HG03354 (cell line): ENCODE data around the gene ANKFN1.

ENCODE experiments used
- ATAC-seq: cut with Tn5 transposase; IDR thresholded peaks from one replicate; pipeline ENCODE4 v1.9.1; 2021; ENCODE audit warnings: mild to moderate bottlenecking; ENCODE audit not compliant: unreplicated experiment, poor library complexity, severe bottlenecking

ANKFN1 gene

DNA sequence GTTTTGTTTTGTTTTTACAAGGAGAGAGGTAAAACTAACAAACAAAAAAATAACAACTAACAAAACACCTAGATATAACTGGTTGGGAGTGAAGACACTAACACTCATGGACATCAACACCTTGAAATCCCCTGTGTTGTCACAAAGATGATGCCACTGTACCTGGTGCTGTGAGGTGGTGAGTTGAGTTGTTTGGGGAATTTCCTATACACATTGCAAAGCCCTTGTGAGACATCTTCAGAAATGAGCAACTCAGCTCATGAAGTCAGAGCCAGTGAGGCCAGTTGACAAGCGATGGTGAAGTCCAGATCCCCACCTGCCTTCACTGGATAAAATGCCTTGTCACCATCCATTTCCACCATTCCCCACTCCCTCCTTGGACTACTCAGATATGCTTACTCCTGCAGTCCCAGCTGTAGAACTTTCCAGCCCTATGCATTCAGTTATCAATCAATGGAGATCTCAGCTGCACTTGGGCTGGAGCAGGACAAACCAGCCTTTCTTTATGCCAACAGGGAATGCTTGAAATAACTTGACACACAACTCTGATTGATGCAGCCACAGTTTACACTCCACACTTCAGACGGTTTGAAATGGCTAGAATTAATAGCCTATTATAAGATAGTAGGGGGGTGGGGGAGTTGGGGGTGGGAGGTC, 22.2 kb downstream of the ANKFN1 start:
- ATAC-seq, result no peak

GRCh38 chr17:56176091-56176490, 22.8 kb downstream of the ANKFN1 start:
- no peak for ATAC-seq

DNA sequence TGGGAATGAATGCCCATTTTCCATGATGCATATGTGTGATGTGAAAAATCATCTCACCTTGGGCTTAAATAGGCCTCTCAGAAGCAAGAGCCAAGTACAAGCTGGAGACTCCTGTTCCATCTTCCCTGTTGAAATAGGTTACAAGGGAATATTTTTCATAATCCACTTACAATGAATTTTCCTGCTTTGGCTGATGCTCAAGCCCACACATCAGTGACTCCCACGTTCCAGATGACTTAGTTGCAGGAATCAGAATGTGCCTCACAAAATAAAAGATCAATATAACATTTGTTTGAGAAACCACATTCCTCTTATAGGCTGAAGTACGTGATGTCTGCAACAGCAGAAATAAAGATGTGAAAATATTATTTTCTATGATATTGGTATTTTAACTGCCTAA, 24.1 kb downstream of the ANKFN1 start:
- ATAC-seq, result no peak

DNA sequence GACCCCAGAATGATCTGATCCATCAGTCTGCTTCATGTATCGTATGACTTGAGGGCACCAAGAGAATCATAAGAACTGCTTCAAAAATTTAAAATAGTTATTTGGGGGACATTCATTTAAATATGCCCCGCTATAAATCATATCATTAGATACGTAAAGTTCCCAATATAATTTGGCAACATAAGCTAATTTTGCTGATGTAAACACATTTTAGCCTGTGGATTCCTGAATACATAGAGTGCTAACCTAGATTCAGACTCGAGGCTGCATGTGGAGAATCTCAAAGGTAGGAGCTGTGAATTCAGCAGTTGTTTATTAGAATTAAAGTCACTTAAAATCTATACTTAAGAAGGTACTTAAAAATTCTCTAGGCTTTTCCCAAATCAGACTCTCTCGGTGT, 24.9 kb downstream of the ANKFN1 start:
- no peak for ATAC-seq

GRCh38 chr17:56182081-56182480, 28.8 kb downstream of the ANKFN1 start:
- no peak for ATAC-seq

DNA sequence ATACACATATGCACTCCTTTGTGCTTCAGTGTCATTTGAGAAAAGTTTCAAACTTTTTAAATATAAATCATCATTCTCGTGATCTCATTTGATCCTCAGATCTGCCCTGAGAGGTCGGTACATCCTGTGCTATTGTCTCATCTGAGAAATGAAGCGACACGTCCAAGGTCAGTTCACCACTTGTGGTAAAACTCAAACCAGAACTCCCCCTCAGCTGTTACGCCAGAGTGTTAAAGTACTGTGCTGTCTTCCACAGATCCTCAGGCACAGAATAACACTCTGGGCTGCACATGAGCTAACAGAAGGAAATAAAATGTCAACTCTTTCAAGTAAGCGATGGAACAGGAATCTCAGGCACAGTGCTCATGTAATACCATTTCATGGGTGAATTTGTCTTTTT, 31.4 kb downstream of the ANKFN1 start:
- ATAC-seq, result no peak

DNA sequence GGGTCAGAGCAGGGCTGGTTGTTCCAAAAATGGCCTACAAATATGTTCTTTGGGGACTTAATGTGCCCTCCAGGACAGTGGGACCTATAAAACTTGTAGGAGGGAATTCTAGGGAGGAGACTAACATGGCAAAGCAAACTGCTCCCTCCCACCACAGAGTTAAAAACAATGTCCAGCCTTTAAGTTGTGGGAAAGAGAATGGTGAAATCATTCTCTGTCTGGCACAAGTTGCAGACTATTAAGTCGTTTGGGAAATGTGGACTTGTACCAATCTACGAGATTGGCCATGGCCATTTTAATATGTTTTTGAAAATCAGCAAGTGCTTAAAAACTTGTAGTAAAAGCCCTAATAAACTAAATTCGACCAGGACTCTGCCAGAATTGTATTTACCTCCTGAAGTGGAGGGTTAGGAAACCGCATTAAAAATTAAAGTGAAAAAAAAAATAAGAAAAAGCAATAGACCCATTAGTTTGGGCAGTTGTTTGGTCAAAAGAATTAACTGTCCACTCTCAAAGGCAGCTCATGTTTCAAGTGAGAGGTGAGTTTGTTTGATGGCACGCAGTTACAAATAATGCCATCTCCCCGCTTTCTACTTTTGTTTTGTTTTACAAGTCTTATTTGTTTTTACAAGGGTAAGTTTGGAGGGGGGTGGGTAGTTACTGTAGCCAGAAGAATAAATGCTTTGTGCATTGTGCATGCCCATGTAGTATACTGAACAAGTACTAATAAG, 32.4 kb downstream of the ANKFN1 start:
- no peak for ATAC-seq

GRCh38 chr17:56186222-56186786, 33.0 kb downstream of the ANKFN1 start:
- no peak for ATAC-seq

GRCh38 chr17:56203430-56203829, 50.2 kb downstream of the ANKFN1 start:
- ATAC-seq, result no peak

- no peak for ATAC-seq
Measured at GRCh38 chr17:56206351-56206750, 53.1 kb downstream of the ANKFN1 start.

- no peak for ATAC-seq
Measured at GRCh38 chr17:56213031-56213430, 59.8 kb downstream of the ANKFN1 start.

- no peak for ATAC-seq
Measured at GRCh38 chr17:56217921-56218320, 64.6 kb downstream of the ANKFN1 start.

DNA sequence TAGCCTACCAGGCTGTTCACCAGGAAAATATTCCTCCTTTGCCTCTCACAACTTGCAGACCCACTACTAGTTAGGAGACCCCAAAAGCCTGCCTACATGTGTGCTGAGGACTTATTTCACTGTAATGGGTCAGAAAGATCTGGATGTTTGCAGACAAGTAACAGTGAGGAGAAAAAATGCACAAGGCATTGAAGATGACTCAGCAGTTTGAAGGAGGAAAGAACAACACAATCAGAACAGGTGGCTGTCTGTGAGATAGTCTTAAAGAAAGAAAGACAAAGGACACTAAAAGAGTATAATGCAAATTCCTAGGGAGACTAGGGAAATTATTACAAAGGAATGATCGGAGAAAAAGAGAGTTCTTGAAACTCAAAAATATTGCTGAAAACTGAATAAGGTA, 69.0 kb downstream of the ANKFN1 start:
- no peak for ATAC-seq

DNA sequence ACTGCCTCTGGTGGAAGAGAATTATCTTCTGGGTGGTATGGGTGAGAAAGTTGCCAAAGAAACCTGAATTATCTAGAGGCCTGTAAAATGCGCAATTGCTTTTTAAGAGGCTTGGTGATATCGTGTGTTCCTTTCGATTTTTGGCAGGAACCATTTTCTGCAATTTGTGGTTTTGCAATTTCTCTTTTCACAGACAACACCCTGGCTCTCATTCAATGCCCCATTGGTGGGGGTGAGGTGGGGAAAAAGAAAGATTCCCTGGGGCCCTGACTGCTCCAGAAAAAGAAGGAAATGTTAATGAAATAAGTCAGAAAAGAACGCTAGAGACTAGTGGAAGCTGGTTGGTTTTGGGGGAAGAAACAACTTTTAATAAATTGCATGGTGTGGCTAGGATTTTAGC, 77.4 kb downstream of the ANKFN1 start:
- no peak for ATAC-seq

- no peak for ATAC-seq
Measured at GRCh38 chr17:56231252-56231651, 78.0 kb downstream of the ANKFN1 start.

DNA sequence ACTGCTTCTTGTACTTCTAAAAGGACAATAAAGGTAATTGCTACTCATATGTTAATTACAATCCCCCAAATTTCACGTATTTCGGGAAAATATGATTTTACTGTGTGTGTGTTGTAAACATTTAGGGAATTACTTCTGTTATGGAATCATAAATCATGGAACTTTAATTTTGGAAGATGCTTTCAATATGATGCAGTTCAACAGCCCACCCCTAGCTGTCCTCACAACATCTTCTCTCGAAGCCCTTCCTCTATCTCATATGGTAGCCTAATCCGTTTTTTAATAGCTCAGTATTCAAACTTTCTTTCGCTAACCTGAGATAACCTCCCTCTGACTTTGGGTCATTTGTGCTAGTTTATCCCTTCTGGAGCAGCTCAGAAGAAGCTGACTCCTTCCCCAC, 78.4 kb downstream of the ANKFN1 start:
- ATAC-seq, result no peak

DNA sequence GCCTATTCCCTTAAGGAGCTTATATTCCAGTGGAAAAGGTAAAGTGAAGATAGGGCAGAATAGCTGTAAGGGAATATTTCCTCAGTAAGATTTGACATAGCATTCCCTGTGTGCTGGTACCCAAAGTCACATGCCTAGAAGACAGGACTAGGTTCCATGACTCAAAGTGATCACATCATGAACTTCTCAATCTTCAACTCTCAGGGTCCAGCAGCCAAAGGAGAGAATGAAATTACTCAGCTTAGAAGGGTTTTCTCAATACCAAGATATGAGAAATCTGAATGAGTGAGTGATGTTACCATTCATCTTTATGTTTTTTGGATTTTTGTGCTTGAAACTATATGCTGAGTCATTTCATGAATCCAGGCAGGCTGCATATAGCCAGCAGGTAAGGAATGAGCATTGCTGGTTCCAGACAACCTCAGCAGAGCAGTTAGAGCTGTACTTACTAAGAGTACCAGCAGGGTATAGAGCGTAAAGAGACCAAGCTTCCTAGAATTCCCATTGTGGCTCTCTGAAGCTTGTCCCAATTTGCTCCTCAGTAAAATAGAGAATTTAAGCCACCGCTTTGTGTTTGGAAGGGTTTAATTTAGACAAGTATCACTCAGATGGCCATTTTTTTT, 91.1 kb downstream of the ANKFN1 start:
- no peak for ATAC-seq

- no peak for ATAC-seq
Measured at GRCh38 chr17:56247816-56248215, 94.5 kb downstream of the ANKFN1 start.

- no peak for ATAC-seq
Measured at GRCh38 chr17:56257075-56257474, 103.8 kb downstream of the ANKFN1 start.

GRCh38 chr17:56260376-56261002, 107.2 kb downstream of the ANKFN1 start:
- no peak for ATAC-seq
